HEK293 (cell line): ENCODE measurements around the gene TMEM208.

Source experiments
- CTCF ChIP-seq: fragments of 450-650 bp; formaldehyde crosslinking; IDR thresholded peaks from 2 replicates; pipeline ENCODE4 v1.5.1; 2016; ENCODE audit warnings: missing biosample characterization, missing genetic modification characterization
- KLF17 ChIP-seq: fragments of 450-650 bp; formaldehyde crosslinking; IDR thresholded peaks from 2 replicates; pipeline ENCODE4 v1.5.1; 2016; ENCODE audit warnings: missing biosample characterization, missing genetic modification characterization
- MYNN ChIP-seq: fragments of 450-650 bp; formaldehyde crosslinking; IDR thresholded peaks from 2 replicates; pipeline ENCODE4 v1.5.1; 2016; ENCODE audit warnings: missing biosample characterization, missing genetic modification characterization, borderline replicate concordance
- OSR2 ChIP-seq: fragments of 450-650 bp; formaldehyde crosslinking; IDR thresholded peaks from 2 replicates; pipeline ENCODE4 v1.5.1; 2016; ENCODE audit warnings: missing biosample characterization, missing genetic modification characterization
- PRDM1 ChIP-seq: fragments of 450-650 bp; formaldehyde crosslinking; IDR thresholded peaks from 2 replicates; pipeline ENCODE4; 2016; ENCODE audit warnings: missing biosample characterization, missing genetic modification characterization
- REST ChIP-seq: fragments of 450-650 bp; formaldehyde crosslinking; IDR thresholded peaks from 2 replicates; pipeline ENCODE4 v1.5.1; 2016; ENCODE audit warnings: missing biosample characterization, missing genetic modification characterization
- SP7 ChIP-seq: fragments of 450-650 bp; formaldehyde crosslinking; IDR thresholded peaks from 2 replicates; pipeline ENCODE4 v1.5.1; 2016; ENCODE audit warnings: missing biosample characterization, missing genetic modification characterization
- WT1 ChIP-seq: fragments of 450-650 bp; formaldehyde crosslinking; IDR thresholded peaks from 2 replicates; pipeline ENCODE4 v1.5.1; 2016; ENCODE audit warnings: missing biosample characterization, missing genetic modification characterization
- ZBTB26 ChIP-seq: fragments of 450-650 bp; formaldehyde crosslinking; optimal IDR thresholded peaks from 2 replicates; pipeline ENCODE3; 2016; ENCODE audit warnings: missing biosample characterization, mild to moderate bottlenecking, missing genetic modification characterization
- ZBTB48 ChIP-seq: fragments of 450-650 bp; formaldehyde crosslinking; IDR thresholded peaks from 2 replicates; pipeline ENCODE4 v1.5.1; 2016; ENCODE audit warnings: missing biosample characterization, missing genetic modification characterization
- ZBTB8A ChIP-seq: fragments of 450-650 bp; formaldehyde crosslinking; IDR thresholded peaks from 2 replicates; pipeline ENCODE4 v1.5.1; 2016; ENCODE audit warnings: missing biosample characterization, missing genetic modification characterization
- ZFHX2 ChIP-seq: fragments of 450-650 bp; formaldehyde crosslinking; conservative IDR thresholded peaks from 2 replicates; pipeline ENCODE4 v1.5.1; 2016; ENCODE audit warnings: missing biosample characterization, missing genetic modification characterization
- ZIC2 ChIP-seq: fragments of 450-650 bp; formaldehyde crosslinking; IDR thresholded peaks from 2 replicates; pipeline ENCODE4 v1.5.1; 2016; ENCODE audit warnings: missing biosample characterization, missing genetic modification characterization
- ZNF140 ChIP-seq: fragments of 450-650 bp; formaldehyde crosslinking; IDR thresholded peaks from 2 replicates; pipeline ENCODE4 v1.5.1; 2016; ENCODE audit warnings: missing biosample characterization, missing genetic modification characterization
- ZNF155 ChIP-seq: fragments of 450-650 bp; formaldehyde crosslinking; IDR thresholded peaks from 2 replicates; pipeline ENCODE4 v1.5.1; 2016; ENCODE audit warnings: missing biosample characterization, missing genetic modification characterization
- ZNF16 ChIP-seq: fragments of 450-650 bp; formaldehyde crosslinking; IDR thresholded peaks from 2 replicates; pipeline ENCODE4 v1.5.1; 2016; ENCODE audit warnings: low read depth, missing biosample characterization, missing genetic modification characterization
- ZNF174 ChIP-seq: fragments of 450-650 bp; formaldehyde crosslinking; IDR thresholded peaks from 2 replicates; pipeline ENCODE4 v1.5.0; 2017; ENCODE audit warnings: missing biosample characterization, mild to moderate bottlenecking, missing genetic modification characterization
- ZNF175 ChIP-seq: fragments of 450-650 bp; formaldehyde crosslinking; IDR thresholded peaks from 2 replicates; pipeline ENCODE4 v1.5.1; 2016; ENCODE audit warnings: missing biosample characterization, missing genetic modification characterization
- ZNF184 ChIP-seq: fragments of 450-650 bp; IDR thresholded peaks from 2 replicates; pipeline ENCODE4 v1.5.1; 2018; ENCODE audit warnings: missing biosample characterization, mild to moderate bottlenecking, missing genetic modification characterization
- ZNF202 ChIP-seq: fragments of 450-650 bp; formaldehyde crosslinking; IDR thresholded peaks from 2 replicates; pipeline ENCODE4 v1.5.1; 2016; ENCODE audit warnings: missing biosample characterization, missing genetic modification characterization, borderline replicate concordance
- ZNF404 ChIP-seq: fragments of 450-650 bp; formaldehyde crosslinking; IDR thresholded peaks from 2 replicates; pipeline ENCODE4 v1.5.1; 2017; ENCODE audit warnings: missing biosample characterization, missing genetic modification characterization
- ZNF449 ChIP-seq: fragments of 450-650 bp; formaldehyde crosslinking; IDR thresholded peaks from 2 replicates; pipeline ENCODE4 v1.5.1; 2017; ENCODE audit warnings: missing biosample characterization, mild to moderate bottlenecking, missing genetic modification characterization, moderate library complexity
- ZNF529 ChIP-seq: fragments of 450-650 bp; formaldehyde crosslinking; IDR thresholded peaks from 2 replicates; pipeline ENCODE4 v1.5.1; 2017; ENCODE audit warnings: missing genetic modification characterization, missing biosample characterization; ENCODE audit not compliant: insufficient replicate concordance
- ZNF639 ChIP-seq: fragments of 450-650 bp; formaldehyde crosslinking; IDR thresholded peaks from 2 replicates; pipeline ENCODE4 v1.5.1; 2016; ENCODE audit warnings: missing biosample characterization, missing genetic modification characterization
- ZNF707 ChIP-seq: fragments of 450-650 bp; formaldehyde crosslinking; IDR thresholded peaks from 2 replicates; pipeline ENCODE4 v1.5.1; 2016; ENCODE audit warnings: missing biosample characterization, missing genetic modification characterization
- ZNF776 ChIP-seq: fragments of 450-650 bp; formaldehyde crosslinking; IDR thresholded peaks from 2 replicates; pipeline ENCODE4 v1.5.0; 2017; ENCODE audit warnings: missing biosample characterization, missing genetic modification characterization, borderline replicate concordance
- ZSCAN18 ChIP-seq: fragments of 450-650 bp; formaldehyde crosslinking; IDR thresholded peaks from 2 replicates; pipeline ENCODE4 v1.5.1; 2016; ENCODE audit warnings: missing biosample characterization, missing genetic modification characterization
- ZSCAN30 ChIP-seq: fragments of 450-650 bp; IDR thresholded peaks from 2 replicates; pipeline ENCODE4 v1.5.1; 2018; ENCODE audit warnings: missing biosample characterization, mild to moderate bottlenecking, missing genetic modification characterization, moderate library complexity

TMEM208 gene

GRCh38 chr16:67184995-67185650 lies 41.8 kb upstream of the TMEM208 start (continued):
- TF ChIP-seq ZNF449 (tag by site-specific recombination) (no peak), ZNF707 (no peak), ZSCAN30 (tag by site-specific recombination) (no peak), ZNF184 (no peak), REST (tag by site-specific recombination) (peak; percentile 98), ZNF529 (tag by site-specific recombination) (no peak), CTCF (tag by site-specific recombination) (peak; percentile 92), ZSCAN18 (no peak), SP7 (no peak), PRDM1 (no peak), ZNF155 (tag by site-specific recombination) (no peak), ZFHX2 (tag by site-specific recombination) (no peak), ZNF404 (no peak), KLF17 (tag by site-specific recombination) (no peak), ZIC2 (tag by site-specific recombination) (no peak), ZNF776 (tag by site-specific recombination) (no peak), MYNN (tag by site-specific recombination) (no peak), ZNF16 (no peak), WT1 (tag by site-specific recombination) (no peak), ZNF202 (tag by site-specific recombination) (no peak), ZBTB8A (no peak), ZBTB26 (peak; percentile 14), OSR2 (no peak), ZNF639 (tag by site-specific recombination) (no peak), ZNF140 (tag by site-specific recombination) (no peak), ZNF174 (tag by site-specific recombination) (no peak), ZNF175 (tag by site-specific recombination) (no peak), ZBTB48 (tag by site-specific recombination) (0 out of 2 replicates have a peak, but pooled peaks have one; percentile 14)
